ENCODE results near the gene ADGRF3. TPM values are rescaled to one million over a fixed set of nuclear protein-coding genes. Genes with fewer than 3 reads are reported as not detected.

ADGRF3 gene
- total and polyA plus RNA-seq, 9 of the 15 experiments (the other 6 are each of a cell fraction or from before 2014, with no cell fraction given): 0.04 to 0.54 (median 0.16) TPM; not detected in 2

DNA sequence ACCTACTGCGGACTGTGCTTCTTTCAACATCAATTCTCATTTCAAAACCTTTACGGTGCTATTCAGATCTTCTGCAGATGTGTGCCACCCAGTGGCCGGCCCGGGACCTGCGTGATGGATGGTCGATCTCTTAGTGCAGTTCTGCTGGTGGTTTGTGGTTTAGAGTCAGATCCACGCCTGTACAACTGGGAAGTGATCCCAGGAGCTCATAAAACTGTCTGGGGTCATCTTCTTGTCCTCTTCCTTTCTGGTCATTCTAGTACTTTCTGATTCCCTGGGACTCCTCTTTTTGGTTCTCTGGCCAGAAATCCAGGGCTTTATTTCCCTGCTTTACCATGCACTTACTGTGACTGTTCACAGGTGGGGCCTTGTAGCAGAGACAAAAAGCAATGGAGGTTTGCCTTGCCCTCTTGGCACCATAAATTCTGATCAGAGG lies 16.5 kb downstream of the ADGRF3 start (continued):
- TF ChIP-seq ZBTB8A (IDR thresholded peaks at IDR 0.05; ENCODE audit: partially characterized antibody) (no peak), ARID1B (IDR thresholded peaks at IDR 0.05) (no peak), BDP1 (IDR thresholded peaks at IDR 0.05; ENCODE audit: insufficient read depth, insufficient read length) (no peak), RBM17 (IDR thresholded peaks at IDR 0.05; ENCODE audit: borderline replicate concordance, low read depth, low read length) (no peak), SRSF1 (IDR thresholded peaks at IDR 0.05; ENCODE audit: low read depth, low read length) (no peak), PHB2 (IDR thresholded peaks at IDR 0.05; ENCODE audit: low read depth) (no peak), TFAM (CRISPR knock-in tag; conservative IDR thresholded peaks at IDR 0.05) (no peak), ZNF124 (CRISPR knock-in tag; IDR thresholded peaks at IDR 0.05) (no peak), BRF1 (IDR thresholded peaks at IDR 0.05; ENCODE audit: borderline replicate concordance, extremely low read depth, insufficient read length) (no peak), KLF16 (IDR thresholded peaks at IDR 0.05) (0 out of 2 replicates have a peak, but pooled peaks have one; percentile 20), RB1 (IDR thresholded peaks at IDR 0.05; ENCODE audit: low read depth) (0 out of 2 replicates have a peak, but pooled peaks have one; percentile 20), ZSCAN32 (CRISPR knock-in tag; IDR thresholded peaks at IDR 0.05) (no peak), ZNF347 (CRISPR knock-in tag; IDR thresholded peaks at IDR 0.05; ENCODE audit: low read depth) (no peak), HBP1 (CRISPR knock-in tag; IDR thresholded peaks at IDR 0.05) (no peak)
- TF ChIP-seq, protein P1, sequence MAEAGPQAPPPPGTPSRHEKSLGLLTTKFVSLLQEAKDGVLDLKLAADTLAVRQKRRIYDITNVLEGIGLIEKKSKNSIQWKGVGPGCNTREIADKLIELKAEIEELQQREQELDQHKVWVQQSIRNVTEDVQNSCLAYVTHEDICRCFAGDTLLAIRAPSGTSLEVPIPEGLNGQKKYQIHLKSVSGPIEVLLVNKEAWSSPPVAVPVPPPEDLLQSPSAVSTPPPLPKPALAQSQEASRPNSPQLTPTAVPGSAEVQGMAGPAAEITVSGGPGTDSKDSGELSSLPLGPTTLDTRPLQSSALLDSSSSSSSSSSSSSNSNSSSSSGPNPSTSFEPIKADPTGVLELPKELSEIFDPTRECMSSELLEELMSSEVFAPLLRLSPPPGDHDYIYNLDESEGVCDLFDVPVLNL (CRISPR knock-in tag; IDR thresholded peaks at IDR 0.05; ENCODE audit: low read depth): no peak
- TF ChIP-seq, protein P2, sequence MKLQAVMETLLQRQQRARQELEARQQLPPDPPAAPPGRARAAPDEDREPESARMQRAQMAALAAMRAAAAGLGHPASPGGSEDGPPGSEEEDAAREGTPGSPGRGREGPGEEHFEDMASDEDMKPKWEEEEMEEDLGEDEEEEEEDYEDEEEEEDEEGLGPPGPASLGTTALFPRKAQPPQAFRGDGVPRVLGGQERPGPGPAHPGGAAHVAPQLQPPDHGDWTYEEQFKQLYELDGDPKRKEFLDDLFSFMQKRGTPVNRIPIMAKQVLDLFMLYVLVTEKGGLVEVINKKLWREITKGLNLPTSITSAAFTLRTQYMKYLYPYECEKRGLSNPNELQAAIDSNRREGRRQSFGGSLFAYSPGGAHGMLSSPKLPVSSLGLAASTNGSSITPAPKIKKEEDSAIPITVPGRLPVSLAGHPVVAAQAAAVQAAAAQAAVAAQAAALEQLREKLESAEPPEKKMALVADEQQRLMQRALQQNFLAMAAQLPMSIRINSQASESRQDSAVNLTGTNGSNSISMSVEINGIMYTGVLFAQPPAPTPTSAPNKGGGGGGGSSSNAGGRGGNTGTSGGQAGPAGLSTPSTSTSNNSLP (IDR thresholded peaks at IDR 0.05; ENCODE audit: borderline replicate concordance, low read depth, low read length): no peak
